Subcutaneous adipose tissue (tissue), 4 donors: ENCODE results near the gene DMD. TPM values are rescaled to one million over a fixed set of nuclear protein-coding genes. Genes with fewer than 3 reads are reported as not detected.

ENCODE experiments used
- CTCF ChIP-seq: fragments of 450-650 bp; IDR thresholded peaks from one replicate; pipeline ENCODE4 v1.5.1; 2016; ENCODE audit warnings: low read depth, mild to moderate bottlenecking, control low read depth, antibody characterized with exemption, moderate library complexity
- total RNA-seq, 4 donors: library from RNA; depleted of rRNA; stranded (reverse); fragments of >200 nt; gene quantifications; one replicate each; pipeline ENCODE4 v1.1.0, GENCODE V29; 2016

The DMD gene
- total RNA-seq, 4 donors from 2014 or later: 35.7 to 87.2 (median 72.1) TPM

GRCh38 chrX:31224381-31225012 is 1986.9 kb downstream of the DMD start:
- TF ChIP-seq CTCF: no peak

- no peak for TF ChIP-seq CTCF
These were observed 1987.5 kb downstream of the DMD start for GRCh38 chrX:31223817-31224216.

- TF ChIP-seq CTCF: no peak
These were observed 1988.4 kb downstream of the DMD start for GRCh38 chrX:31222946-31223345.

DNA sequence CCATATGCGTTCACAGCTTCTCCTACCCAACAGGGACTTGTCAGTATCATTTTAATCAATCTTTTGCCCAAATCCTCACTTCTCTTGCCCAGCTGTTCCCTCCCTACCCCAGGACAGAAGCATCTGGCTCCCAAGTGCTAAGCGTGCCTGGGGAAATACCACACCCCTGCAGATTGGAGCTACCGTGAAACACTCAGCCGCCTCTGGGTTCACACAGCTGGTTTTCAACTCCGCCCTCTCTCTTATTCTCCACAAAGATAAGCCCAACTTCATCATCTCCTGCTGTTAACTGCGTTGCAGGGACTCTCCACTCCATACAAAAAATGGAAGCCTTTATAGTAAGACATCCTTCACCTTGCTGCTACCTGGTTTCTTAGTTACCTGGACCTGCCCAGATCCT is 1992.2 kb downstream of the DMD start:
- TF ChIP-seq CTCF: no peak

DNA sequence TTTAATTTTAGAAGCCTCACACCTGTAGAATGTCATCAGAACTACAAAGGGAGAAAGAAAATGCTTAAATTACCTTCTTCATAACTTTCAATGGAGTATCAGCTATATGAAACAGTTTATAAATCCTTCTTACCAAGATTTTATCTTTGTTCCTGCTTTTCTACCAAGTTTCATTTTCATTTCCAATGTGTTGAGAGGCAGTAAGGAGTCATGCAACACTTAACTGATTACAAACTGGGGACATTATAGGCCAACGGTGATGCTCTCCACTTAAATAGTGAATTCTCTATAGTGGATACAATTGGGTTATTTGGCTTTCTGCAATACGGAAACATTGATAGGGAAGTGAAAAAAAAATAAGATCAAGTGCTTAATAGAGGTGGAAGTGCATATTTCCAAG is 1994.3 kb downstream of the DMD start:
- no peak for TF ChIP-seq CTCF

DNA sequence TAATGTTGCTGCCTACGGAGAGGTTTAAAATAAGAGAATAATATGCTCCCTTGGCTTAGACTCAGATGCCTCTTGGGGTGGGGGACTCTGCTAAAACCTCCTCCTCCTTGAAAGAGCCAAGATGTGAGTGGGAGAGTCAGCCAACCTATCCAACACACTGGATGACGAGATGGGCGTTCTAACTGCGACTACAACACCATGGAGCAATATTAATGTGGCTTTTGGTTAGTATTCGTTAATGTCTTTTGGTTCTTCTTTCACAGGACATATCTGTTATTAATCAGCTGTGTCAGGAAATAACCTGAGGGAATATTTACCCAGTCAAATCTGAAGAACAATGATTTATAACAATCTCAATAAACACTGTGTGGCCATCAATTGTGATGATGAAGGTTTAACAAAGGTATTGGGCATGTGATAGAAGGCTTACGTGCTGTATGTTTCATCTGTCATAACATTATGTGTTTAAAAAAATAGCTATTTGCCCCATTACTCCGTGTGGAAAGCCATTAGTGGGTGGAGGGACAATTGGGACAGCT is 1996.0 kb downstream of the DMD start:
- no peak for TF ChIP-seq CTCF

DNA sequence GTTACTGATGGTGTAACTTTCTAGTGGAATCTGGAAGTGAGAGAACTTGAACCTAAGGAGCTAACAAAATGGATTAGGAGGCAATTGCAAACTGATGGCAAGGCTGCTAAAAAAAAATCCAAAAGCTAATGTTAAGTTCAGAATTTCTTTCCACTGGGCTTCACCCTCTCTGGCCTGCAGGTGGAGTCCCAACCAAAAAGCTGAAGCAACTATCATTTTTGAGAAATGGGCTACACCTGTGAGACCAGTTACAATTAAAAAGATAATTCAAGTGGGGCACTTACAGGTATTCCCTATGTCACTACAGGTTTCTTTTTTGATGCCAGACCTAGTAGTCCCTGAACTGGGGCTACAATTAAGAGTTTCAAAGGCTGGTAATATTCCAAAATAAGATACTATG is 1997.4 kb downstream of the DMD start:
- TF ChIP-seq CTCF: no peak
